SHP77 (cell line): ENCODE data around the gene DNAH17.

Experiments used
- DNase-seq, 2 experiments: peaks; one replicate each; lab custom pipeline; 2025; lab: John Stamatoyannopoulos, UW

DNAH17 gene

DNA sequence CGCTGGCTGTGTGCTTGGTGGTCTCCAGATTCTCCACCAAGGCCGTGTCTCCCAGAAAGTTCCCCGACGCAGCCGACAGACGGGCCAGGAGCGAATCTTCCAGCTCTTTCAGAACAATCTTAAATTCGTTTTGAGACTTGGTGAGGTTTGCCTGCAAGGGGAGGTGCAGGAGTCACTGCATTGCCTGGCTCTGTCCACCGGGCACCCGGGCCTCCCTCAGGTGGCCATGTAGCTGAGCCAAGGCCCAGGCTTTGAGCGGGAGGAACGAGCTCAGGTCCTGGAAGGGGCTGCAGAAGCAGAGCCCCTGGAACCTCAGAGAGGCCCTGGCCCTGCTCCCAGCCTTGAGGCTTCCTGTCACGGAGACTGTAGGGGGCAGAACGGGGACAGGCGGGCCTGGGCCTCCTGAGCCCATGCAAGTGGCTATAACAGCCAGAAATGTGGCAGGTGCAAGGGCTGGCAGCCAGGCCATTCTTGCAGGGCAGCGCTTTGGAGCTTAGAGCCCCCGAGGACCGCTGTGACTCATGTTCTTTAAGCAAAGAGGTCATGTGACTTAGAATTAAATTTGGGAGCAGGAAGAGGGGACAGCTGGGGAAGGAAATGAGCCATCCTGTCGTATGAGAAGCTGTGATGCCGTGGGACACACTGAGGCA lies 126.4 kb downstream of the DNAH17 start:
- DNase-seq: peak; percentile 86 to 91

DNA sequence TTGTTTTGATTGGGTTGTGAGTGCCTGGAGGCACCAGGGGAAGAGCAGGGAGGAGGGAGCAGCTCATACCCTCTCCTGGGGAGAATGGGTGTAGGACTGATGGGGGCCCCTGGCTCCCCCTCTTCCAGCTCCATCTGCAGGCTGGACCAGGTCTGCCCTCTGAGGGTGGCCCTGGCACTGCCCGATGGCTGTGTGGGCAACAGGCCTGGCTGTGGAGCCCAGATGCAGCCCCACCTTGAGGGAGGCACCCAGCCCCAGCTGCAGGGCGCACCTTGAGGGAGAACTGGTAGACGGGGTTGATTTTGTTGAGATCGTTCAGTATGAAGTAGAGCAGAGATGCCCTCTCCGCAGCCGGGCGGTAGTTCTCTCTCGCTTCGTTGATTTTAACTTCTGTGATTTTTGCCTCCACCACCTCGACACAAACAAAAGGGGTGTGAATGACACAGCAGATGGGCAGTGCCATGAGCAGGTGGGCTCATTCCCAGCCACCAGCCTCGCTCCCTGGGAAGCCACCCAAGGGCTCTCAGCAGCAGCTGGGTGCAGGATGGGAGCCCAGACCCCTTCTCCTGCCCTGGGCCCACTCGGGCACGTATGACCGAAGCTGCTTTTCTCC lies 127.1 kb downstream of the DNAH17 start:
- DNase-seq: no peak

DNA sequence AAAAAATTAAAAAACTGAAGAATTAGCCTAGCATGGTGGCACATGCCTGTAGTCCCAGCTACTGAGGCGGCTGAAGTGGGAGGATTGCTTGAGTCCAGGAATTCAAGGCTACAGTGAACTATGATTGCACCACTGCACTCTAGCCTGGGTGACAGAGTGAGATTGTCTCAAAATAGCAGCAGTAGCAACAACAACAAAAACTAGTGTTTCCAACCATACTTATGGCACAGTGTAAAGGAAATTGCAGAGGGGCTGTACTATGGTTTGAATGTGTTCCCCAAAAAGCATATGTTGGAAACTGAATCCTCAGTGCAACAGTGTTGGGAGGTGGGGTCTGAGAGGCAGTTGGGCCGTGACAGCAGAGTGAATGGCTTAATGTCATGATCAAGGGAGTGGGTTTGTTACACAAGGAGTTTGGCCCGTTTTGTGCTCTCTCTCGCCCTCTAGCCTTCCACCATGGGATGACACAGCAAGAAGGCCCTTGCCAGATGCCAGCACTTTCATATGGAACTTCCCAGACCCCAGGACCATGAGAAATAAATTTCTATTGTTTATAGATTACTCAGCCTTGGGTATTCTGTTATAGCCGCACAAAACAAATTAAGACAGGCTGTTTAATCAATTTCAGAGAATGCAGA lies 128.7 kb downstream of the DNAH17 start:
- DNase-seq: no peak

DNA sequence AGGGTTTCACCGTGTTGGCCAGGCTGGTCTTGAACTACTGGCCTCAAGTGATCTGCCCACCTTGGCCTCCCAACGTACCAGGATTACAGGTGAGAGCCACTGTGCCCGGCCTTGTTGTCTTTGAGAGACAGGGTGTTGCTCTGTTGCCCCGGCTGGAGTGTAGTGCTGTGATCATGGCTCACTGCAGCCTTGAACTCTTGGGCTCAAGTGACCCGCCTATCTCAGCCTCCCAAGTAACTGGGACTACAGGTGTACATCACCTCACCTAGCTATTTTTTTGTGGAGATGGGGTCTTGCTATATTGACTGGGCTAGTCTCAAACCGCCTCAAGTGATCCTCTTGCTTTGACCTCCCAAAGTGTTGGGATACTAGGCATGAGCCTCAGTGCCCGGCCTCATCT lies 130.4 kb downstream of the DNAH17 start:
- DNase-seq: no peak

DNA sequence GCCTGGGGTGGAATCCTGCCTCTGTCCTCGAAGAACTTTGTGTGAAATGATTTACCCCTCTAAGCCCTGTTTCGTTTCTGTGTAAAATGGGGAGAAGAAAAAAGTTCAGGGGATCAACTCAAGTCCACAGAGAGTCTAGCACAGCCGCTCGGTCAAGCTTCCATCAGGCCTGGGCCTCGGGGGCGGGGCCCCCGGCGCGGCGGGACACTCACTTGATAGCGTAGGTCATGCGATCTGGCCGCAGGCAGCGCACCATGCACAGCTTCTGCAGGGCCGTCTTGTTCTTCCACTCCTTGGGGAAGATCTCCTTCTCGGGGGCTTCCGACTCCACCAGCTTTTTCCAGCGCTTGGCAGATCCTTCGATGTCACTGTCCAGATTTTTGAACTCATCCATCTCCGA lies 132.8 kb downstream of the DNAH17 start:
- DNase-seq: no peak

DNA sequence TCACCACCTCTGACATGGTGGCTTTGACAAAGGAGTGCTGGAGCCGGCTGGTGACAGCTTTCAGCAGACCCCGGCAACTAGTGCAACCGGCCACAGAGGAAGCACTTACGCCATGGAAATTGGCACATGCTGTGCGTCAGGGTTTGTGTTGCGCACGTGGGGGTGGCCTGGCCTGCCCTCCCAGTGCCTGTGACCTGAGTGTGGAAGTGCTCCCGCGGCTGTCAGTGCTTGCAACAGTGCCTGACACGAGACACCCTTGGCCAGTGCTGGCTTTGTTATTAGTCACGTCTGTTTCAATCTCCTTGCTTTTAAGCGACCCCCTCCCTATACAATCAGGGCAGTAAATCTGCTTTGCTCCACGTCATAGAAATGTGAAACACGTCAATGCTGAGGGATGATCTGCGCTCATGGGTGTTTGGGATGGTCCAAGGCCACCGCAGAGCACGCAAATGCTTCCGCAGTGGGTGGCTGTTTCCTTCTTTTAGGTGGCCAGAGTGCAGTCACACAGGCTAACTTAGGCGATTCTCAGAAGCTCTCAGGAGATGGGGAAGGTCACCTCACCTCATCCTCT lies 134.5 kb downstream of the DNAH17 start:
- no peak for DNase-seq

DNA sequence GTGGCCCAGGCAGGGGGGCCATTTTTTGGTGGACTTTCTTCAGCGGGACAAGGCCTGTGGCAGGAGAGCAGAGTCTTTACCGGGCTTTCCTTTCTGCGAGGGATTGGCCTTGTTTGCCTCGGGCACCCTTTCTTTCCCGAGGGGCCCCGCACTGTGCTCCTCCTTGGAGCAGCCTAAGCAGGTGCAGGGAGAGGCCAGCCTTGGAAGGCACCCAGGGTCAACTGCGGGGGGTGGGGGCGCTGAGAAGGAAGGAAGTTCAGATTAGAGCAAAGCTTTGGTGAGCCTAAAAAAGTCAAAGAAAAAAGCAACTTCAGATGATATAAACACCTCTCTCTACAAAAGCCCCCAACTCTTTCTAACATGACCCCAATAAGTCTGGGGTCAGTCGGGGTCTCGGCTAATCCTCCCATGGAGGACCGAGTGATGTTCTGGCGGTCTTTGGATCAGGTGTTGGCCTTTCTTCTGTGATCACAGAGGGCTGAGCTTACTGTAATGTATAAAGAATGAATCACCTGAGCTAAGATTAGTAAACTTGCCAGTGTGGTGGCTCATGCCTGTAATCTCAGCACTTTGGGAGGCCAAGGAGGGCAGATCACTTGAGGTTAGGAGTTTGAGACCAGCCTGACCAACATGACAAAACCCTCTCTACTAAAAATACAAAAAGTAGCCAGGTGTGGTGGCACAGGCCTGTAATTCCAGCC lies 135.8 kb downstream of the DNAH17 start:
- no peak for DNase-seq

DNA sequence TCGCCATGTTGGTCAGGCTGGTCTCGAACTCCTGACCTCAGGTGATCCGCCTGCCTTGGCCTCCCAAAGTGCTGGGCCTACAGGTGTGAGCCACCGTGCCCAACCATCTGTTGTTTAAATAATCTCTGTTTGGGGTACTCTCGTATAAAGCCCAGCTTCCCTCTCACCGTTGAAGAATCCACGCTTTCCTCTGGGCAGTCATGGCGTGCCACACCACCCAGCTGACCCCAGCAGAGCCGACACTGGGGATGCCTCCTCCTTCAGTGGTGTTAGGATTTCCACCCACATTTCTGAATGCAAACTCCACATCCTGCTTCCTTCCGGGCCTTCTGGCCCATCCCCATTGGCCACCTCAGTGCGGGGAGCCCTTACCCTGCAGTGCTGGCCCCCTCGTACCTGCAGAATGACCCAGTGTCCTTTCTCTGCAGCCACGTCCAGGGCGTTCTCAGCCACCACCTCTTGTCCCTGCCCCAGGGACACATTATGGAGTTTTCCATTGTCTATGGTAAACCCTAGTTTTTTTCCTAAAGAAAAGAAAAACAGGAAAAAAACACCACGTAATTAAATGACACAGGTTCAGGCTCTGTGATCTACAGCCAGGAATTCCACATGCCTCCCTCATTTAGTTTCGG lies 138.4 kb downstream of the DNAH17 start:
- no peak for DNase-seq

DNA sequence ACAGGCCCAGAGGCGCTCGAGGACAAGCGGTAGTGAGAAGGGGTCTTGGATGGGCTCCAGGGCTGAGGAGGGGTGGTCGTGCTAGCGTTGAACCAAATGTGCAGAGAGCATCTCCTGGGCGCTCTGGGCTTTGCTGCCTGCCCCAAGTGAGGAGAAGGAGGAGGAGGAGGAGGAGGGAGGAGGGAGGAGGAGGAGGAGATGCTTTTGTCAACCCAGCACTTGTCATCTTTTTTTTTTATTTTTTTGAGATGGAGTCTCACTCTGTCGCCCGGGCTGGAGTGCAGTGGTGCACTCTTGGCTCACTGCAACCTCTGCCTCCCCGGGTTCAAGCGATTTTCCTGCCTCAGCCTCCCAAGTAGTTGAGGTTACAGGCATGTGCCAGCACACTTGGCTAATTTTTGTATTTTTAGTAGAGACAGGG lies 138.9 kb downstream of the DNAH17 start:
- no peak for DNase-seq

DNA sequence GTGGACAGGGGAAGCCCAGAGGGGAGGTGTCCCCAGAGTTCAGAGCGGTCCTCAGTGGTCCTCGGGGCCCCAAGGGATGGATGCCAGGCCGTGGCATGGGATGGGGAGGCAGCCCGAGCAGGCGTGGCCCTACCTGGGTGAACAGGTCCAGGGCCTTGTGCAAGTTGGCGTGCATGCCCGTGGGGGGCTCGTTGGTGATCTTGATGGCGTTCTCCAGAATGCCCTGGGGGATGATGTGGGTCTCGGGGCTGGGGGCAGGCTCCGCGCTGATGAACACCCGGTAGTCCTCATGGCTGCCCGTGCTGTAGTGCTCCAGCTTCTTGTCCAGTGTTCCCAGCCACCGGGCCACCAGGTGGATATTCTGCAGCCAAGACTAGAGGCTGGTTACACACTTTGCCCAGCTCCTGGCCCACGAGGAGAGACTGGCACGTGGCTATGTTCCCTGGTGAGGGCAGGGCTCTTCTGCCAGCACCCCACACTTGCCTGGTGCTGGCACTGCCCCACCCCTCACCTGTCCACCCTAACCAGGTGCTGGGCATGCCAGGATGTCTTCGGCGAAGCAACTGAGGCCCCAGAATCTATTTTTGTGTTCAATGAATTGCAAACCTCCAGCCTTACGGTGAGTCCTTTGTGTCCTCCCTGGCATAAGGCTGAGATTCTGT lies 139.6 kb downstream of the DNAH17 start:
- no peak for DNase-seq

DNA sequence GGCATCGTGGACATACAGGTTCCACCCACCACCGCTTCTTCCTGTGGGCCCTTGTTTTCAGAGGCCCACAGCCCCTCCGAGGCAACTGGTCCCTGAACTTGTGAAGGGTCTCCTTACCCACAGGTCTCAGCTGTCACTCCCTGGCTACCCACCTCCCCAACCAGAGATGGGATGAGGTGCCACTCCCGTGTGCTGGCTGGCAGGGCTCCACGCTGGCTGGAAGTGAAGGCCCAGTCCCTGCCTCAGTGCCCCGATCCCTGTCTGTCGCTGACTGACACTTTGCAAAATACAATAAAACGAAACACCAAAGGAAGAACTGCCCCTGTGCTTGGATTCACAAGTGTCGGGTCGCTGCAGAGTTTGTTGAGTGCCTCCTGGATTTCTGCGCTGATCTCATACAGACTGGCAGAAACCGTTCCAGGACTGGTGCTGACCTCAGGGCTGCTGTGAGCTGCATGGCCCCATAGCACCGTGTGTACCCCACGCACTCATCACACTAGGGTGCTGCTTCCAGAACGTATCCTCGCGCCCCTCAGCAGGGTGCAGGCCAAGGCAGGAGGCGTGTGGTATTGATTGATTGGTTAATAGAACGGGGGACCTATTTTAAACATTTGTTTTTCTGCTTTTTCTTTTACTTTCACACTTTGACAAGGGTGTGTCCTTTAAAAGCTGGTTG lies 141.7 kb downstream of the DNAH17 start:
- DNase-seq: no peak

DNA sequence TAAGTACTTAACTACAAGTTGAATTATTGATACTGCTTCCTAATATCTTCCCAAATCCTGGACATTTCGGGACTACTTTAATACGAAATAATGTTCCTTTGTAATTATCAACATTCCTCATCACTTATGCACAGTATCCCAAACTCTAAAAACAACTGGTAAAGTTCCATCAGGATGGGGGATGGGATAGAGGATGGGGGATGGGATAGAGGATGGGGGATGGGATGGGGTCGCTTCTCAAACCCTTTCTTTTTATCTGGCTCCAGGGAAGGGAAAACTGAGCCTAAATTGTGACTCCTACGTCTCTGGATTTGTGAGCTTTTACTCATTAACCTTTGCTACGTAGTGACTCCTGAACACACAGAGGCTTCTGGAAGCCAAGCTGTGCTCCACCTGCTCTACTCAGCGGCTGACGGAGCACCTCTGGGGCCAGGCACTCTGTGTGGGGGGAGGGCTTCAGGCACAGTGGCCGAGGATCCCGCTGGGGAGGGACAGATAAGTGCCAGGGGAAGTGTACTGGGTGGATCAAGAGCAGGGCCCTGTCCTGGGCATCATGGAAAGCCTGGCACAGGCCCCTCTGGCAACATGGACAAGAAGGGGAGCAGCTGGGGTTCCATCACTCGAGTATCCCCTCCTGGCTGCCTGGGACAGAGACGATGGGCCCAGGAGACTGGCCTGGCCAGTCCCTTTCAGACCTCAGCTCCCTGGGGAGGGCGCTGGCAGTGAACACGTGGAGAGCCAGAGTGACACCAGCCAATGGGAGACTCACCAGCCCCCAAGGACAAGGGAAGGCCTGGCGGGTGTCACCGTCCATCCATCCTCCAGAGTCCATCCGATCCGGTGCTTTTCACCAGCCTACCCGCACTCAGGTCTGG lies 142.5 kb downstream of the DNAH17 start:
- no peak for DNase-seq

DNA sequence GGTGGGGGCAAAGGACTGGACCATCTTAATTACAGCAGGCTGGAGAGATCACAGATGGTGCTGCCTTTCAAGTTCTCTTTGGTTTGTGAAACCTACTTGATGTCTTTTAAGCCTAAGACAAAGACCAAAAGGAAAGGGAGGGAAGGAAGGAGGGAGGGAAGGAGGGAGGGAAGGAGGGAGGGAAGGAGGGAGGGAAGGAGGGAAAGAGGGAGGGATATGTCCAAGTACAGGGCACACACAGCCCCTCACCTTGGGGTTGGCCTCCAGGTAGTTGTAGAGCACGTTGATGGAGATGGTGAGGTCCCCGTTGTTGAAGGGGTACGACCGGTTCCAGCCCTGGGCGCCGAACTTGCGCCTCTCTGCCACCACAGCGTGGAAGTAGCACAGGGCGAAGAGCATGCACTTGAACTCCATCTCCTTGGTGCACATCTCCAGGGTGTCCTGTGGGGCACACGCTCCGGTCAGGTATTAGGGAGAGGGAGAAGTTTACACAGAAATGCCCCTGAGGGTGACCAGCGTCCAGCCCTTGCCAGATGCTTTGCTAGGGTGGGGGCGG lies 143.3 kb downstream of the DNAH17 start:
- no peak for DNase-seq

DNA sequence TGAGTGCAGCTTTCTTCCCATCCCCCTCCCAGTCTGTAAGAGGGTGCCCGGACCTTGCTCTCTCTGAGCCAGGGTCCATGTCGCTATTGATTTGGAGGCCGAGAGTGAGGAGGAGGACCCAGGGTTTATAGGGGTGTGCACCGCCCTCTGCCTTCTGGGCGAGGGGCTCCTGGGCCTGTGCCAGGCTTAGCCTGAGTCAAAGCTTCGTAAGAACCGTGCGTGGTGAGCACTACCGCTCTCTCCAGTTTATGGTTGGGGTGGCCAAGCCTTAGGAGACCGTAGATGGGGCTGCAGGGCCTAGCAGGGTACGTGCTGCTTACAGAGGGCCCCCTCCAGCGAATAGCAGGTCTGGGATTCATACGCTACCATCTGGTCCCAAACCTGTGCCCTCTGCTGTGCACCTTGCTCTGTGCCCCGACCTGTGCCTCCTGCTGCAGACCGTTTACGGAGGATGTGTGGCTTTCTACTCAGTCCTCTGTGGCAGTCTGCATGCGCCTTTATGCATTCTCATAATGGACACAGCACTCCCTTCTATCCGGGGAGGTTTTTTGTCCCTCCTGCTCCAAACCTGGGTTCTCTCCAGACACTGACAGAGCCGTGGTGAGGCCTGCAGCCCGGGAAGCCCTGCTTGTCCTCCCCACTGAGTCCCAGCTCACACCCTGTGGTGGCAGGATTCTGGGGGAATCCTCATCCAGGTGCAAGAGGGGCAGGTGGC lies 144.0 kb downstream of the DNAH17 start:
- peak in 1 of 2 experiments; percentile 50 for DNase-seq

DNA sequence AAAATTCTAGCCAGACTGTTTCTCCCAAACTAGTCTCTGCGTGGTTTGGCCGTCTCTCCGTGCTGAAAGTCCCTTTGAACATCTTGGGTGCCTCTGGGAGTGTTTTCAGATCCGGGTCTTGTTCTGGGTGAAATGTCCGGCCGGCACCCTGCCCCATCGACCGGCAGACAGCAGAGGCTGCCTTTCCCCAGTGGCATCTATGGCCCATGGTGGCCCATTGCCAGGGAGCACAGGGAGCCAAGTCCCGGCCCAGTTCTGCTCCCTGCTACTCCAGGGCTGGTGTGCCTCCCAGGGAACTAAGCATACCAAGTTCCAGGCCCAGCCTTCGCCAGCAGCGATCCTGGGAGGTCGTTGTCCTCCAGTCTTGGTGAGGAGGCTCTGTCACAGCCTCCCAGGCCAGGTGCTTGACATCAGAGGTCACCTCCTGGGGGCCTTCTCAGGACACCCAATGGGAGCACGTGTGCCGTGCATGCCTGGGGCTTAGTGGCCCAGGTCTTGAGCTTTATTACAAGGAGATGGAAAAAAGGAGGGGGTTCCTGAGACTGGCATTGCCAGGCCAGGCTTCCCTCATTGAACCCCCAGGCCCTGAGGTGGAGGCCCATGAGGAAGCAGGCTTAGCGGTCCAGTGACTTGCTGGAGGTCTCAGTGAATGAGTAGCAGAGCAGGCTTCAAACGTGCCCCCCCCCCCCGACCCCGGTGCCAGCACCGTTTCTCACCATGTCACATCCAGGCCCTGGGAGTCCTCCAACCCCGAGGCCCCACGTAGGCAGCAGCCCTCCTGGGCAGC lies 144.8 kb downstream of the DNAH17 start:
- DNase-seq: peak in 1 of 2 experiments; percentile 51

DNA sequence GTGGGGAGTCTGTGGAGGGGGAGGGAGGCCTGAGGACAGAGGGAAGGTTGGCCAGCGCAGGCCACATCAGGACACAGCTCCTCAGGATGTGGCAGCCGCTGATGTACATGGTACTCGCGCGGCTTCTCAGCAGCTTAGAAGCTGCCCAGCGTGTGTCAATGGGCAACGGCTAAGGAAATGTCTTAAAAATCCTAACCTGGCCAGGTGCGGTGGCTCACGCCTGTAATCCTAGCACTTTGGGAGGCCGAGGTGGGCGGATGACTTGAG lies 145.6 kb downstream of the DNAH17 start:
- DNase-seq: no peak

DNA sequence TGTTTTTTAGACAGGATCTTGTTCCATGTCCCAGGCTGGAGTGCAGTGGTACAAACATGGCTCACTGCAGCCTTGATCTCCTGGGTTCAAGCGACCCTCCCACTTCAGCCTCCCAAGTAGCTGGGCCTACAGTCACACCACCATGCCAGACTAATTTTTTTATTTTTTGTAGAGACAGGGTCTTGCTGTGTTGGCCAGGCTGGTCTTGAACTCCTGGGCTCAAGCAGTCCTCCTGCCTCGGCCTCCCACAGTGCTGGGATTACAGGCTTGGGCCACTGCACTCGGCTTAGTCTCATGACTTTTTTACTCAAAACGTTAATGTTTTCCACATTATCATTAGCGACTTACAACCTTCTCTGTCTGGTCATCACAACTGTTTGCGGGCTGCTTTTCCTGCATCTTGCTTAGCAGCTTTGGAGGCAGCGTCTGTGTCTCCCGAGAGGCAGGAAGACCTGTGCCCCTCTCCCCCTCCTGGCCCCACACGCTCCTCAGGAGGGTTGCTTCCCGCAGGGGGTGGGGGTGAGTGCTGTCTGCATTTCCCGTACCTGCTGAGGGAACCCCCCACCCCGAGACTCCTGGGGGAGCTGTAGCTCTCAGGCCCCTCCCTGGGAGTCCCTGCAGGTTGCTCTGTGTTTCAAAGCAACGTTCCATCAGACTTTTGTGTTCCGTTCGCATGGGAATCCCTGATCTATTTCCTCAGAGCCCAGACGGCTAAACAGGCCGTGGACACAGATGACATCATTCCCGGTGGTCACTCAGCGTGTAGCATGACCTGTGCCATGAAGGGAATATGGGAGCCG lies 146.1 kb downstream of the DNAH17 start:
- DNase-seq: no peak

DNA sequence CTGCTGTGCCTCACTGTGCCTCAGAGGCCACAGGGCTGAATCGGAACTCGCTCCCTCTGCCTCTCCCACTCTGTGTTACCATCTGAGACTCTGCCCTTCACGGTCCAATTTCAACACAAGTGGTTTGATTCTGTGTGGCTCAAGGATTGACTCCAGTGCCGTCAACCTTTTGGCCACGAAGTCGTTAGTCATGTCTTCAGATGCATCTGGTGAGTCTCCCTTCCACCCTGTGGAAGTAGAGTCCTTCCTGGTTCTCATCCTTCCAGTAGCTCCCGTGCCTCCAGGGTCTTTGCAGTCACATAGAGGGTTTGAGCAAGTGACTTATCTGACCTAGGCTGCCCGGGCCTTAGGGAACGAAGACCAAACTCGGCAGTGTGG lies 147.6 kb downstream of the DNAH17 start:
- no peak for DNase-seq
